ENCODE data around the gene IQSEC1.

IQSEC1 gene

DNA sequence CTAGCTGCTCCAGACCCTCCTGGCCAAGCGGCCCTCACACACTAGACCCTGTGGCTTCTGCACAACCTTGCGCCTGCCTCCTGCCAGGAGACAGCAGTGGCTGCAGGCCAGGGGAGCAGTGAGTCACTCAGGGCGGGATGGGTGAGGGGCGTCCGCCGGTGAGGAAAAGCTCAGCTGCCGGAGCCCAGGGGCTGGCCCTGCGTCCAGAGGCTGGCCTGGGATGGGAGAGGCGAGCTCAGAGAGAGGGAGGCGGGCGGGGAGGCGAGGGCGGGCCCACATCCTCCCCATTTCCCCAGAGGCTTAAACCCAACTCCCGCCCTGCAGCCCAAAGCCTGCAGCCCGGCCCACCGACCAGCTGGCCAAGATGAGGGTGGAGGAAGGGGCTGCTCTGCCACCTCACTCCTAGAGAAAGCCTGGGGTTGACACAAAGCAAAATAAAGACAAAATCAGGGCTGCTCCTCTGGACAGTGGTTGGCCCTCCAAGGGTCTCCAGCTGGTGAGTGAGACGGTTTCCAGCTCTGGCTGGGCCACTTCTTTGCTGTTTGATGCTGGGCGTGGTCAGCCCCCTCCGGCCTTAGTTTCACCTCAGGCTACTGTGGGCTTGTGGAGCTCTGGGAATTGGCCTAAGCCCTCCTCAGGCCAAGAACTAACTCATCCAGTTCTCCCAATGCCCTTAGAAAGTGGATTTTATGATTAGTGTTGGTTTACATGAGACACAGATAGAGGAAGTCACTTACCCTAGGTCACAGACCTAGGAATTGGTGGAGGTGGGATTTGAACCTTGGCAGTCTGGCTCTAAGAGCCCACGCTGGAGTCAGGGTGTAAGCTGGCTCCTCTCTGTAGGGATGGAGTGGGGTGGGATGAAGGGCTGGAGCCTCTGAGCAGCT lies 50.6 kb downstream of the IQSEC1 start:
- H3K9me3 ChIP-seq (ENCODE audit: control insufficient read depth, low read length), result no peaks in the 10 kb centered on the region
- no peak for DNase-seq
- H3K36me3 ChIP-seq (ENCODE audit: control insufficient read depth, insufficient read depth, low read length), result no peaks in the 10 kb centered on the region
- no peak overlapping the region for H3K27ac ChIP-seq (ENCODE audit: insufficient read depth, low read length, poor library complexity, severe bottlenecking)
- no peaks in the 10 kb centered on the region for H3K27me3 ChIP-seq (replicated peaks; ENCODE audit: control insufficient read depth, insufficient read depth, low read length, poor library complexity, severe bottlenecking)
- no peaks in the 10 kb centered on the region for H3K4me1 ChIP-seq (ENCODE audit: control insufficient read depth, insufficient read depth, low read length, poor library complexity, severe bottlenecking)
- H3K4me3 ChIP-seq (ENCODE audit: insufficient read depth, low read depth, low read length, poor library complexity, severe bottlenecking), result no peak overlapping the region

GRCh38 chr3:13021141-13022114 lies 51.8 kb downstream of the IQSEC1 start:
- Histone ChIP-seq H3K27ac (ENCODE audit: insufficient read depth, low read length, poor library complexity, severe bottlenecking) (no peak overlapping the region), H3K9me3 (ENCODE audit: control insufficient read depth, low read length) (no peaks in the 10 kb centered on the region), H3K36me3 (ENCODE audit: control insufficient read depth, insufficient read depth, low read length) (no peaks in the 10 kb centered on the region), H3K27me3 (replicated peaks; ENCODE audit: control insufficient read depth, insufficient read depth, low read length, poor library complexity, severe bottlenecking) (no peaks in the 10 kb centered on the region), H3K4me3 (ENCODE audit: insufficient read depth, low read depth, low read length, poor library complexity, severe bottlenecking) (no peak overlapping the region), H3K4me1 (ENCODE audit: control insufficient read depth, insufficient read depth, low read length, poor library complexity, severe bottlenecking) (peaks cover 6% of the 10 kb centered on the region)
- no peak for DNase-seq

DNA sequence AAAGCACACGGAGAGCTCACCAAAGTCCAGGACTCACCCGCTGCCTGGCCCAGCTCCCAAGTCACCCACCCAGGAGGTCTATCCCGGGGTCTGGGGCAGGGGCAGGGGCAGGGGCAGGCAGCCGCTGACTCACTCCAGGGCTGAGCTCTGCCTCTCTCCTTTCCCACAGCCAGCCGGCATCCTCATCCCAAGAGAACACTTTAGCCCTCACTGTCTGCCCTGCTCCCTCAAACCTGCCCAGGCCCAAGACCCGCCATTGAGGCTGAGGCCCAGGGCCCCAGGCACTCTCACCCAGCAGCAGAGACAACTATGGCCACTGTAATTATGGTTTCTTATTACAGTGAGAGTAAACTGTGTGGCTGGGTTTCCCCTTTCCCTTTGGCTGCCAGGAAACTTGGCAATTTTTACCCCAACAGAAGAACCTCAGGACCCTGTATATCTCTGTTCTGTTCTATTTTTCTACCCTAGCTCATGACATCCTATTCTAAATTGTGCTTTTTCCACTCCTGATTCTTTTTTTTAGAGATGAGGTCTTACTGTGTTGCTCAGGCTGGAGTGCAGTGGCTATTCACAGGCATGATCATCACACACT lies 53.0 kb downstream of the IQSEC1 start:
- DNase-seq, result no peak
- no peaks in the 10 kb centered on the region for H3K27me3 ChIP-seq (replicated peaks; ENCODE audit: control insufficient read depth, insufficient read depth, low read length, poor library complexity, severe bottlenecking)
- no peak overlapping the region for H3K27ac ChIP-seq (ENCODE audit: insufficient read depth, low read length, poor library complexity, severe bottlenecking)
- no peaks in the 10 kb centered on the region for H3K36me3 ChIP-seq (ENCODE audit: control insufficient read depth, insufficient read depth, low read length)
- H3K9me3 ChIP-seq (ENCODE audit: control insufficient read depth, low read length), result no peaks in the 10 kb centered on the region
- H3K4me1 ChIP-seq (ENCODE audit: control insufficient read depth, insufficient read depth, low read length, poor library complexity, severe bottlenecking), result peaks cover 16% of the 10 kb centered on the region
- no peak overlapping the region for H3K4me3 ChIP-seq (ENCODE audit: insufficient read depth, low read depth, low read length, poor library complexity, severe bottlenecking)

DNA sequence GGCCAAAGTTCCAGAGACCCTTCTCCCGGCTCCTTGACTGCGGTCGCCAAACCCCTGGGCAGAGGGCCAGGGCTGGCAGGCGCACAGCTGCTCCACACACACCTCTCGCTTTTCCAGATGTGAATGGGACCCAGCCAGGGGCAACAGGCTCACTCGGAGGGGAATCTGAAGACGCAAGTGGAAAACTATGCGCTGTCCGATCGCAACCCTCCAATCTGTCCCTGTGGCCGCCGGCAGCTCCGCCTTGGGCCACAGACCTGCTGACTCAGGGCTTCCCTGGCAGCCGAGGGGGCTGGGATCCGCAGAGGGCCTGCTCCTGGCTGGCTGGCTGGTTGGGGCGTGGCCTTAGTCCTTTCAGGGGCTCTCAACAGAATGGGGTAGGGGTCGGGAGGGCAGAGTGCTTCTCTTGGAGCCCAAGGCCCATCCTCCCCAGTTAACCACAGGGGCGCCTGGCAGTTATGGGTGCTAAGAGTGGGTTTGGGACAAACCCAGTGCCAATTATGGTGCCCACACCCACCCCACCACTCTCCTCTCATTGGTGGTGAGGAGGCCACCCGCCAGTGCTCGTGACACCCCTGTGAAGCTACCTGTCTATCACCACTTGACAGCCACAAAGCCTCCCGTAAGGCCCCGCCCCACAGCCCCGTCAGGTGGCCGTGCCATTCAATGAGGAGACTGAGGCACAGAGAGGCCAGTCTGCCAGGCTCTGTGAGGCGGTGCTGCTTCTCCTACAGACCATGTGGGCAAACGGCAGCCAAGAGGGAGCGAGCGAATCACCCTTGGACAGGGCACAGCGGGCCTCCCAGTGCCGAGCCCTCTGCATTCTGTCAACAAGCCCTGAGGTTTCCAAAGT lies 53.8 kb downstream of the IQSEC1 start:
- peaks cover 21% of the 10 kb centered on the region for H3K4me1 ChIP-seq (ENCODE audit: control insufficient read depth, insufficient read depth, low read length, poor library complexity, severe bottlenecking)

DNA sequence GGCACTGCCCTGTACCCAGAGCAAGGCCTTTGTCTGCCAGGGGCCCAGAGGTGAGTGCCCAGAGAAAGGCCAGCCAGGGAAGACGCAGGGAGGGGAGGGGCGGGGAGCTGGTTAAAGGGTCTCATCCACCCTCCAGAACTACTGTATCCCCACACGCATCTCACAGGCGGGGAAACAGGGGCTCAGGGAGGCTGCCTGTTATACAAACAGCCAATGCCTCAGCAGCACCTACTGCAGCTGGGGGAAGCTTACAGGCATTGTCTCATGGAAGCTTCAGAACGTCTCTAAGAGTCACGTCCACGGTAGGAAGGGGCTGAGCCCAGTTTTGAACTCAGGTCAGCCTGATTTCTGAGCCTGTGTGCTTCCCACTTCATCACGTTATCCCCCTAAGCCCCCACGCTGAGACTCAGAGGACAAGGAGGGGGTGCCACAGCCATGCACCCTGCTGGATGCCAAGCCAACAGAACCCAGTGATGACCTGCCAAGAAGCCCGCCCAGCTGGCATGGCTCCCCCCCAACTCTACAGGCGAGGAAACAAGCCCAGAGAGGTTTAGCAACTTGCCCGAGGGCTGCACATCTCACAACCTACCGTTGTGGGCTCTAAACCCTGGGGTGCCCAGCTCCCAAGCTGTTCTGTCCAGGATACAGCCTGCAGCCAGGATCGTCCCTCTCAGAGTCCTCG lies 54.5 kb downstream of the IQSEC1 start:
- Histone ChIP-seq H3K4me3 (ENCODE audit: insufficient read depth, low read depth, low read length, poor library complexity, severe bottlenecking) (no peak overlapping the region), H3K4me1 (ENCODE audit: control insufficient read depth, insufficient read depth, low read length, poor library complexity, severe bottlenecking) (peaks cover 29% of the 10 kb centered on the region), H3K36me3 (ENCODE audit: control insufficient read depth, insufficient read depth, low read length) (no peaks in the 10 kb centered on the region), H3K27me3 (replicated peaks; ENCODE audit: control insufficient read depth, insufficient read depth, low read length, poor library complexity, severe bottlenecking) (no peaks in the 10 kb centered on the region), H3K27ac (ENCODE audit: insufficient read depth, low read length, poor library complexity, severe bottlenecking) (no peak overlapping the region), H3K9me3 (ENCODE audit: control insufficient read depth, low read length) (no peaks in the 10 kb centered on the region)
- DNase-seq, result no peak

More for the DNA sequence above, 53.8 kb downstream of the IQSEC1 start:
- Histone ChIP-seq H3K27ac (ENCODE audit: insufficient read depth, low read length, poor library complexity, severe bottlenecking) (no peak overlapping the region), H3K9me3 (ENCODE audit: control insufficient read depth, low read length) (no peaks in the 10 kb centered on the region), H3K27me3 (replicated peaks; ENCODE audit: control insufficient read depth, insufficient read depth, low read length, poor library complexity, severe bottlenecking) (no peaks in the 10 kb centered on the region), H3K4me3 (ENCODE audit: insufficient read depth, low read depth, low read length, poor library complexity, severe bottlenecking) (no peak overlapping the region), H3K36me3 (ENCODE audit: control insufficient read depth, insufficient read depth, low read length) (no peaks in the 10 kb centered on the region)
- DNase-seq, result no peak

GRCh38 chr3:13018043-13018451 lies 55.2 kb downstream of the IQSEC1 start:
- Histone ChIP-seq H3K36me3 (ENCODE audit: control insufficient read depth, insufficient read depth, low read length) (no peaks in the 10 kb centered on the region), H3K4me3 (ENCODE audit: insufficient read depth, low read depth, low read length, poor library complexity, severe bottlenecking) (no peak overlapping the region), H3K27ac (ENCODE audit: insufficient read depth, low read length, poor library complexity, severe bottlenecking) (peak overlapping the region; percentile 95), H3K9me3 (ENCODE audit: control insufficient read depth, low read length) (no peaks in the 10 kb centered on the region), H3K27me3 (replicated peaks; ENCODE audit: control insufficient read depth, insufficient read depth, low read length, poor library complexity, severe bottlenecking) (no peaks in the 10 kb centered on the region), H3K4me1 (ENCODE audit: control insufficient read depth, insufficient read depth, low read length, poor library complexity, severe bottlenecking) (peaks cover 35% of the 10 kb centered on the region)
- no peak for DNase-seq

DNA sequence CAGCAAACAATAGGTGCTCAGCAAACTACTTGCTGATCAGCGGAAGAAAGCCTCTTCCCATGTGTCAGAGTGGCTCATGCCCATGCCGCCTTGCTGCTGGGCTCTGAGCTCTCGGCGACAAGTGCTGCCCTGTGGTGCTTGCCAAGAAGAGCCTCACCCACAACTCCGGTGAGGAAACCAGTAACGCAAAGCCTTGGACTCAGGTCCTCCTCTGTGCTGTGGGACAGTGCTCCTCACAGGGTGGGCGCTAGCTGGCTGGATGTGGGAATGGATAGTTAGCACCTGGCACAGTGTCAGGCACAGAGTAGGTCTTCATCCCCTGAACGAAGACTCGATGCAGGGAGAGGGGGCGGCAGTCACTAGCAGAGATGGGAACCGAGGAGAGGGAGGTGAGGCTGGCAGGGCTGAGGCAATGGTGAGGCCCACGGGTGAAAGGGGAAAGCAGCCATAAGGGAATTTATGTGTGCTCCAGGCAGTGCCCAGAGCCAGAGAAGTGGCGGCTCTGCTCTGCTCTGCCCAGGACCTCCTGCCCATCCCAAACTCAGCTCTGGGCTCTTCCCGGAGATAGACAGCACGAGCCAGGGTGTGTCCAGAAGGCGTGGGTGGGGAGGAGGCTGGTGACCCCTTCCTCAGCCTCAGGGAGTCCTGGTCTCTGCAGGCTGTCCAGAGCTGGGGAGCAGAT lies 55.7 kb downstream of the IQSEC1 start:
- DNase-seq, result no peak
- Histone ChIP-seq H3K4me3 (ENCODE audit: insufficient read depth, low read depth, low read length, poor library complexity, severe bottlenecking) (no peak overlapping the region), H3K9me3 (ENCODE audit: control insufficient read depth, low read length) (no peaks in the 10 kb centered on the region), H3K36me3 (ENCODE audit: control insufficient read depth, insufficient read depth, low read length) (no peaks in the 10 kb centered on the region), H3K27me3 (replicated peaks; ENCODE audit: control insufficient read depth, insufficient read depth, low read length, poor library complexity, severe bottlenecking) (no peaks in the 10 kb centered on the region), H3K4me1 (ENCODE audit: control insufficient read depth, insufficient read depth, low read length, poor library complexity, severe bottlenecking) (peaks cover 41% of the 10 kb centered on the region), H3K27ac (ENCODE audit: insufficient read depth, low read length, poor library complexity, severe bottlenecking) (peak overlapping the region; percentile 95)

DNA sequence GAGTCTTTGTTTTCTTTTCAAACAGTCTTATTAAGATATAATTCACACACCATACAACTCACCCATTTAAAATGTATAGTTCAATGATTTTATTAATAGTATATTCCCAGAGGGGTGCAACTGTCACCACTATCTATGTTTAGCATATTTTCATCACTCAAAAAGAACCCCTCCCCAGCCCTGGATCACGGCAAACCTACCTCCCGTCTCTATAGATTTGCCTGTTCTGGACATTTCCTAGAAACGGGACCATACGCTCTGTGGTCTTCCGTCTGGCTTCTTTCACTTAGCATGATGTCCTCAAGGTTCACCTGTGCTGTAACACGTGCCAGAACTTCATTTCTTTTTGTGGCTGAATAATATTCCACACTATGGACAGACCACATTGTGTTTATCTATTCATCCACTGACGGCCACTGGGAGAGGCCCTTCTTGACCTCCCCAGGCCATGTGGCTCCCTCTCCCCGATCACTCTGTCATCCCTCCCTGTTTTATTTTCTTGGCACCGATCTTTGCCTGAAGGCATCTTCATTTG lies 56.4 kb downstream of the IQSEC1 start:
- peak overlapping the region; percentile 62 for H3K4me3 ChIP-seq (ENCODE audit: insufficient read depth, low read depth, low read length, poor library complexity, severe bottlenecking)
- no peaks in the 10 kb centered on the region for H3K36me3 ChIP-seq (ENCODE audit: control insufficient read depth, insufficient read depth, low read length)
- no peak for DNase-seq
- H3K27ac ChIP-seq (ENCODE audit: insufficient read depth, low read length, poor library complexity, severe bottlenecking), result peak overlapping the region; percentile 95
- H3K27me3 ChIP-seq (replicated peaks; ENCODE audit: control insufficient read depth, insufficient read depth, low read length, poor library complexity, severe bottlenecking), result no peaks in the 10 kb centered on the region
- H3K9me3 ChIP-seq (ENCODE audit: control insufficient read depth, low read length), result no peaks in the 10 kb centered on the region
- H3K4me1 ChIP-seq (ENCODE audit: control insufficient read depth, insufficient read depth, low read length, poor library complexity, severe bottlenecking), result peaks cover 48% of the 10 kb centered on the region
